ENCODE data around the gene MICU1.

- TF ChIP-seq, protein P1, sequence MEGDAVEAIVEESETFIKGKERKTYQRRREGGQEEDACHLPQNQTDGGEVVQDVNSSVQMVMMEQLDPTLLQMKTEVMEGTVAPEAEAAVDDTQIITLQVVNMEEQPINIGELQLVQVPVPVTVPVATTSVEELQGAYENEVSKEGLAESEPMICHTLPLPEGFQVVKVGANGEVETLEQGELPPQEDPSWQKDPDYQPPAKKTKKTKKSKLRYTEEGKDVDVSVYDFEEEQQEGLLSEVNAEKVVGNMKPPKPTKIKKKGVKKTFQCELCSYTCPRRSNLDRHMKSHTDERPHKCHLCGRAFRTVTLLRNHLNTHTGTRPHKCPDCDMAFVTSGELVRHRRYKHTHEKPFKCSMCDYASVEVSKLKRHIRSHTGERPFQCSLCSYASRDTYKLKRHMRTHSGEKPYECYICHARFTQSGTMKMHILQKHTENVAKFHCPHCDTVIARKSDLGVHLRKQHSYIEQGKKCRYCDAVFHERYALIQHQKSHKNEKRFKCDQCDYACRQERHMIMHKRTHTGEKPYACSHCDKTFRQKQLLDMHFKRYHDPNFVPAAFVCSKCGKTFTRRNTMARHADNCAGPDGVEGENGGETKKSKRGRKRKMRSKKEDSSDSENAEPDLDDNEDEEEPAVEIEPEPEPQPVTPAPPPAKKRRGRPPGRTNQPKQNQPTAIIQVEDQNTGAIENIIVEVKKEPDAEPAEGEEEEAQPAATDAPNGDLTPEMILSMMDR (IDR thresholded peaks at IDR 0.05), result no peak
- no peak for TF ChIP-seq POLR2A (IDR thresholded peaks at IDR 0.05)
Observed at GRCh38 chr10:72630144-72630543, 4.3 kb upstream of the MICU1 start.
